ENCODE data around the gene TENT5C.

The TENT5C gene

GRCh38 chr1:117586747-117587498 lies 18.9 kb upstream of the TENT5C start:
- H3K27me3 ChIP-seq (ENCODE audit: insufficient read depth, low read length): no peaks in the 10 kb centered on the region
- no peak overlapping the region for H3K27ac ChIP-seq (ENCODE audit: low read depth, low read length, poor library complexity, severe bottlenecking)

GRCh38 chr1:117587499-117588356 lies 18.1 kb upstream of the TENT5C start:
- H3K9me3 ChIP-seq (ENCODE audit: low read length): no peaks in the 10 kb centered on the region
- H3K27ac ChIP-seq (ENCODE audit: low read depth, low read length, poor library complexity, severe bottlenecking): no peak overlapping the region
- no peaks in the 10 kb centered on the region for H3K79me2 ChIP-seq (ENCODE audit: insufficient read depth, low read length)
- H3F3A ChIP-seq (ENCODE audit: insufficient read depth, low read length): no peaks in the 10 kb centered on the region
- no peak overlapping the region for H3K4me2 ChIP-seq (ENCODE audit: low read length)
- H3K4me3 ChIP-seq (ENCODE audit: low read depth, low read length, poor library complexity, severe bottlenecking): no peak overlapping the region
- no peaks in the 10 kb centered on the region for H3K9me2 ChIP-seq (ENCODE audit: low read depth, low read length)
- no peaks in the 10 kb centered on the region for H3K4me1 ChIP-seq (ENCODE audit: insufficient read depth, low read length, severe bottlenecking)
- no peaks in the 10 kb centered on the region for H4K20me1 ChIP-seq (ENCODE audit: insufficient read depth, low read length)
- H2AFZ ChIP-seq (ENCODE audit: low read length): no peak overlapping the region
- no peaks in the 10 kb centered on the region for H3K27me3 ChIP-seq (ENCODE audit: insufficient read depth, low read length)
- TF ChIP-seq, protein P1, sequence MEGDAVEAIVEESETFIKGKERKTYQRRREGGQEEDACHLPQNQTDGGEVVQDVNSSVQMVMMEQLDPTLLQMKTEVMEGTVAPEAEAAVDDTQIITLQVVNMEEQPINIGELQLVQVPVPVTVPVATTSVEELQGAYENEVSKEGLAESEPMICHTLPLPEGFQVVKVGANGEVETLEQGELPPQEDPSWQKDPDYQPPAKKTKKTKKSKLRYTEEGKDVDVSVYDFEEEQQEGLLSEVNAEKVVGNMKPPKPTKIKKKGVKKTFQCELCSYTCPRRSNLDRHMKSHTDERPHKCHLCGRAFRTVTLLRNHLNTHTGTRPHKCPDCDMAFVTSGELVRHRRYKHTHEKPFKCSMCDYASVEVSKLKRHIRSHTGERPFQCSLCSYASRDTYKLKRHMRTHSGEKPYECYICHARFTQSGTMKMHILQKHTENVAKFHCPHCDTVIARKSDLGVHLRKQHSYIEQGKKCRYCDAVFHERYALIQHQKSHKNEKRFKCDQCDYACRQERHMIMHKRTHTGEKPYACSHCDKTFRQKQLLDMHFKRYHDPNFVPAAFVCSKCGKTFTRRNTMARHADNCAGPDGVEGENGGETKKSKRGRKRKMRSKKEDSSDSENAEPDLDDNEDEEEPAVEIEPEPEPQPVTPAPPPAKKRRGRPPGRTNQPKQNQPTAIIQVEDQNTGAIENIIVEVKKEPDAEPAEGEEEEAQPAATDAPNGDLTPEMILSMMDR (IDR thresholded peaks at IDR 0.05; ENCODE audit: low read length): no peak
- no peak for TF ChIP-seq EZH2 (IDR thresholded peaks at IDR 0.05; ENCODE audit: borderline replicate concordance, low read length)
- no peaks in the 10 kb centered on the region for H3K36me3 ChIP-seq (ENCODE audit: insufficient read depth, low read length)
- no peak overlapping the region for H3K9ac ChIP-seq (ENCODE audit: low read length)

More at GRCh38 chr1:117586747-117587498, 18.9 kb upstream of the TENT5C start:
- no peaks in the 10 kb centered on the region for H3K4me1 ChIP-seq (ENCODE audit: insufficient read depth, low read length, severe bottlenecking)
- H3K36me3 ChIP-seq (ENCODE audit: insufficient read depth, low read length): no peaks in the 10 kb centered on the region
- H3K4me2 ChIP-seq (ENCODE audit: low read length): no peak overlapping the region
- H3F3A ChIP-seq (ENCODE audit: insufficient read depth, low read length): no peaks in the 10 kb centered on the region
- H3K9me2 ChIP-seq (ENCODE audit: low read depth, low read length): no peaks in the 10 kb centered on the region
- H3K79me2 ChIP-seq (ENCODE audit: insufficient read depth, low read length): no peaks in the 10 kb centered on the region
- H3K9me3 ChIP-seq (ENCODE audit: low read length): no peaks in the 10 kb centered on the region
- no peak overlapping the region for H3K4me3 ChIP-seq (ENCODE audit: low read depth, low read length, poor library complexity, severe bottlenecking)
- H2AFZ ChIP-seq (ENCODE audit: low read length): no peak overlapping the region
- H3K9ac ChIP-seq (ENCODE audit: low read length): no peak overlapping the region
- no peaks in the 10 kb centered on the region for H4K20me1 ChIP-seq (ENCODE audit: insufficient read depth, low read length)
- TF ChIP-seq, protein P1 (IDR thresholded peaks at IDR 0.05; ENCODE audit: low read length): no peak
- no peak for TF ChIP-seq EZH2 (IDR thresholded peaks at IDR 0.05; ENCODE audit: borderline replicate concordance, low read length)

GRCh38 chr1:117589544-117589943 lies 16.3 kb upstream of the TENT5C start:
- Histone ChIP-seq H3K27me3 (ENCODE audit: insufficient read depth, low read length) (no peaks in the 10 kb centered on the region), H3K4me3 (ENCODE audit: low read depth, low read length, poor library complexity, severe bottlenecking) (no peak overlapping the region), H3K36me3 (ENCODE audit: insufficient read depth, low read length) (no peaks in the 10 kb centered on the region), H3K9me2 (ENCODE audit: low read depth, low read length) (no peaks in the 10 kb centered on the region), H4K20me1 (ENCODE audit: insufficient read depth, low read length) (no peaks in the 10 kb centered on the region), H3K27ac (ENCODE audit: low read depth, low read length, poor library complexity, severe bottlenecking) (no peak overlapping the region), H3K4me2 (ENCODE audit: low read length) (no peak overlapping the region), H3F3A (ENCODE audit: insufficient read depth, low read length) (no peaks in the 10 kb centered on the region), H3K9ac (ENCODE audit: low read length) (no peak overlapping the region), H3K9me3 (ENCODE audit: low read length) (no peaks in the 10 kb centered on the region), H3K4me1 (ENCODE audit: insufficient read depth, low read length, severe bottlenecking) (peaks cover 3% of the 10 kb centered on the region), H3K79me2 (ENCODE audit: insufficient read depth, low read length) (no peaks in the 10 kb centered on the region), H2AFZ (ENCODE audit: low read length) (no peak overlapping the region)
- TF ChIP-seq EZH2 (IDR thresholded peaks at IDR 0.05; ENCODE audit: borderline replicate concordance, low read length): no peak
- TF ChIP-seq, protein P1 (IDR thresholded peaks at IDR 0.05; ENCODE audit: low read length): no peak

Measured in OCI-LY1 (cell line).